PC-9 (cell line): Measurements from ENCODE around the gene GAS1. TPM values are rescaled to one million over a fixed set of nuclear protein-coding genes. Genes with fewer than 3 reads are reported as not detected.

Experiments used
- BruUV-seq: library from RNA; stranded (reverse); fragments of 400-500 nt; replicated peaks from 2 replicates; lab custom pipeline; 2021; lab: Mats Ljungman, UMichigan
- CTCF ChIA-PET: fragments of 300-600 bp; sonication (Branson Sonifier 250); formaldehyde crosslinking; loops from one replicate; lab custom pipeline; 2022; ENCODE audit warnings: antibody characterized with exemption; lab: Charles Lee
- POLR2A ChIA-PET: fragments of 300-600 bp; sonication (Branson Sonifier 250); formaldehyde crosslinking; loops from one replicate; lab custom pipeline; 2022; ENCODE audit warnings: antibody characterized with exemption; ENCODE audit not compliant: unreplicated experiment; lab: Charles Lee
- DNase-seq, 2 experiments: peaks; one replicate each; pipeline versions ENCODE4 v3.0.0 to v3.0.0-alpha.2; 2015 to 2022; ENCODE audit warnings: mixed read lengths in 1 of 2
- H2AFZ ChIP-seq: fragments of 200-600 bp; sonication (generic); 2 replicates; pipeline ENCODE4 v1.8.1; 2017; ENCODE audit warnings: antibody characterized with exemption
- H3F3A ChIP-seq: fragments of 200-600 bp; sonication (generic); 2 replicates; pipeline ENCODE4 v1.8.1; 2017; ENCODE audit warnings: antibody characterized with exemption, mild to moderate bottlenecking, low read depth; ENCODE audit not compliant: insufficient read depth
- H3K27ac ChIP-seq: fragments of 200-600 bp; sonication (generic); 2 replicates; pipeline ENCODE4 v1.6.1; 2016; ENCODE audit warnings: mixed run types
- H3K27me3 ChIP-seq: fragments of 200-600 bp; sonication (generic); 2 replicates; pipeline ENCODE4 v1.6.1; 2016; ENCODE audit warnings: low read depth, mixed run types; ENCODE audit not compliant: insufficient read depth
- H3K36me3 ChIP-seq: fragments of 200-600 bp; sonication (generic); 2 replicates; pipeline ENCODE4 v1.6.1; 2016; ENCODE audit warnings: low read depth, mixed run types
- H3K4me1 ChIP-seq: fragments of 200-600 bp; sonication (generic); replicated peaks from 2 replicates; pipeline ENCODE4 v1.6.1; 2016; ENCODE audit warnings: mixed run types; ENCODE audit not compliant: insufficient read depth
- H3K4me2 ChIP-seq: fragments of 200-600 bp; sonication (generic); 2 replicates; pipeline ENCODE4 v1.6.1; 2017; ENCODE audit warnings: mixed run types
- H3K4me3 ChIP-seq: fragments of 200-600 bp; sonication (generic); 2 replicates; pipeline ENCODE4 v1.6.1; 2016; ENCODE audit warnings: mixed run types
- H3K79me2 ChIP-seq: fragments of 200-600 bp; sonication (generic); 2 replicates; pipeline ENCODE4 v1.6.1; 2017; ENCODE audit warnings: low read depth, mixed run types
- H3K9me2 ChIP-seq: fragments of 200-600 bp; sonication (generic); 2 replicates; pipeline ENCODE4 v1.8.1; 2017; ENCODE audit warnings: mild to moderate bottlenecking; ENCODE audit not compliant: insufficient read depth
- H3K9me3 ChIP-seq: fragments of 200-600 bp; sonication (generic); 2 replicates; pipeline ENCODE4 v1.8.1; 2016; ENCODE audit warnings: low read depth; ENCODE audit not compliant: insufficient read depth
- H4K20me1 ChIP-seq: fragments of 200-600 bp; sonication (generic); 2 replicates; pipeline ENCODE4 v1.8.1; 2017; ENCODE audit not compliant: insufficient read depth
- EZH2 ChIP-seq: fragments of 200-600 bp; sonication (generic); IDR thresholded peaks from 2 replicates; pipeline ENCODE4 v1.8.0; 2017; ENCODE audit warnings: antibody characterized with exemption, low read depth
- intact Hi-C: fragments of 100-400 bp; cut with micrococcal nuclease; formaldehyde crosslinking; loops from one replicate; pipeline ENCODE4 v1.10.0; 2022; ENCODE audit not compliant: unreplicated experiment
- total RNA-seq: library from RNA; stranded (reverse); gene quantifications from 2 replicates; pipeline ENCODE4 v1.2.3, GENCODE V29; 2021
- TF ChIP-seq, protein P1 (sequence below): fragments of 200-600 bp; sonication (generic); conservative IDR thresholded peaks from 2 replicates; pipeline ENCODE4 v1.6.1; 2017; ENCODE audit warnings: mixed run types, antibody characterized with exemption, mild to moderate bottlenecking, moderate library complexity

GAS1 gene
- total RNA-seq, 1 experiment from 2014 or later, result not detected

DNA sequence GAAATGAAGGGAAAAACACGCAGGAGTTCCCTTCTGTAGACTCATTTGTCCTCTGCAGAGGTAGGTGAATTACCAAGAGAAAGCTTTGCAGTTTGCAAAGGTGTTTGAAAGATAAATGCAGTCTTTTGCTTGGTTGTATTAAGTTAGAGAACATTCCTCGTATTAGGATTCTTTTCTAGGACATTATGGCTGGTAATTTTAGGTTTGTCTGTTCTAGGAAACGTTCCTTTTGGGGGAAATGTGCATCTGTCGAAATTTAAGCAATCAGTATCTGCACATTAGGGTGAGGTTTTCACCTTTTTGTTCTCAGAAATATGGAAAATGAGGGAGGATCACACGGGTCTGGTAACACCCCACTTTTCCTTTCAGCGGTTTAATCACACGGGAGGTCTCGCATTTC, 45.1 kb downstream of the GAS1 start:
- no peak overlapping the region for H3K4me3 ChIP-seq
- no peaks in the 10 kb centered on the region for H3K9me2 ChIP-seq
- no peak overlapping the region for H3K27ac ChIP-seq
- intact Hi-C loops, result no loop called here
- no peaks in the 10 kb centered on the region for H3K4me1 ChIP-seq
- no peaks in the 10 kb centered on the region for H3K36me3 ChIP-seq
- no peaks in the 10 kb centered on the region for H3F3A ChIP-seq
- no peaks in the 10 kb centered on the region for H3K79me2 ChIP-seq
- ChIA-PET POLR2A (no interaction called here), CTCF (no interaction called here)
- H3K9me3 ChIP-seq, result no peaks in the 10 kb centered on the region; the same call in 1 of the 2 replicates
- H3K27me3 ChIP-seq, result no peaks in the 10 kb centered on the region
- no peak for DNase-seq
- H3K4me2 ChIP-seq, result no peak overlapping the region
- no peaks in the 10 kb centered on the region for H4K20me1 ChIP-seq
- TF ChIP-seq EZH2, result no peak
- TF ChIP-seq, protein P1, sequence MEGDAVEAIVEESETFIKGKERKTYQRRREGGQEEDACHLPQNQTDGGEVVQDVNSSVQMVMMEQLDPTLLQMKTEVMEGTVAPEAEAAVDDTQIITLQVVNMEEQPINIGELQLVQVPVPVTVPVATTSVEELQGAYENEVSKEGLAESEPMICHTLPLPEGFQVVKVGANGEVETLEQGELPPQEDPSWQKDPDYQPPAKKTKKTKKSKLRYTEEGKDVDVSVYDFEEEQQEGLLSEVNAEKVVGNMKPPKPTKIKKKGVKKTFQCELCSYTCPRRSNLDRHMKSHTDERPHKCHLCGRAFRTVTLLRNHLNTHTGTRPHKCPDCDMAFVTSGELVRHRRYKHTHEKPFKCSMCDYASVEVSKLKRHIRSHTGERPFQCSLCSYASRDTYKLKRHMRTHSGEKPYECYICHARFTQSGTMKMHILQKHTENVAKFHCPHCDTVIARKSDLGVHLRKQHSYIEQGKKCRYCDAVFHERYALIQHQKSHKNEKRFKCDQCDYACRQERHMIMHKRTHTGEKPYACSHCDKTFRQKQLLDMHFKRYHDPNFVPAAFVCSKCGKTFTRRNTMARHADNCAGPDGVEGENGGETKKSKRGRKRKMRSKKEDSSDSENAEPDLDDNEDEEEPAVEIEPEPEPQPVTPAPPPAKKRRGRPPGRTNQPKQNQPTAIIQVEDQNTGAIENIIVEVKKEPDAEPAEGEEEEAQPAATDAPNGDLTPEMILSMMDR, result no peak
- no TSS peak for BruUV-seq
- no peak overlapping the region for H2AFZ ChIP-seq

DNA sequence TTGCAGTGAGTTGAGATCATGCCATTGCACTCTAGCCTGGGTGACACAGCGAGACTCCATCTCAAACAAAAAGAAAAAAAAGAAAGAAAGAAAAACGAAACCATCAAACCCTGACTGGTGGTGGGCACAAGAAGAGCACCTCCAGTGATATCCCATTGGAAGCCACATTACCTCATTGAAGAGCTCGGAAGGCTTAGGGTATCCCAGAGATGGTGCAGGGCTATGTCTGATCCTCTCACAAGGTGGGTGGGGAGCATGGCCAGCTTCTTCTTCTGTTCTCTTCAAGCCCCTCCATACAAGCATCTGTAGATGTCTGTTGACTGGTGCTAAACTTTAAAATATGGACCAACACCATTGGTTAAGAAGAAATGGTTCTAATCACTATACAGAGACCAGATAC, 45.8 kb downstream of the GAS1 start:
- CTCF ChIA-PET, result no interaction called here
- Histone ChIP-seq H3K79me2 (no peaks in the 10 kb centered on the region), H3K27ac (no peak overlapping the region), H3K27me3 (no peaks in the 10 kb centered on the region), H3K9me2 (no peaks in the 10 kb centered on the region), H2AFZ (no peak overlapping the region), H3F3A (no peaks in the 10 kb centered on the region), H3K4me1 (no peaks in the 10 kb centered on the region), H3K9me3 (no peaks in the 10 kb centered on the region; the same call in 1 of the 2 replicates), H4K20me1 (no peaks in the 10 kb centered on the region), H3K4me2 (no peak overlapping the region), H3K36me3 (no peaks in the 10 kb centered on the region), H3K4me3 (no peak overlapping the region)
- TF ChIP-seq, protein P1, result no peak
- TF ChIP-seq EZH2, result no peak
- POLR2A ChIA-PET, result interaction anchor here (0.6 kb wide), 1 partner anchor 272 kb away, joined by 12 read pairs; no protein-coding TSS in a partner anchor
- intact Hi-C loops, result no loop called here
- BruUV-seq, result no TSS peak
- DNase-seq, result no peak
